Neural cell (in vitro differentiated cells): ENCODE data around the gene OR11G2. TPM values are rescaled to one million over a fixed set of nuclear protein-coding genes. Genes with fewer than 3 reads are reported as not detected.

ENCODE experiments used
- H2AFZ ChIP-seq: fragments of 200-600, 300-800 bp; sonication (generic), shearing (Covaris generic); 2 replicates; pipeline ENCODE4 v1.6.0; 2014; ENCODE audit warnings: low read depth, mild to moderate bottlenecking, antibody characterized with exemption, low read length, moderate library complexity
- H3F3A ChIP-seq: fragments of 200-600 bp; shearing (Covaris generic); 2 replicates; pipeline ENCODE4 v1.6.1; 2016; ENCODE audit warnings: mild to moderate bottlenecking, moderate library complexity, mixed read lengths, antibody characterized with exemption, low read length; ENCODE audit not compliant: insufficient read depth, poor library complexity, severe bottlenecking
- H3K27ac ChIP-seq: fragments of 200-600, 300-800 bp; sonication (generic), shearing (Covaris generic); 2 replicates; pipeline ENCODE4 v1.5.1; 2014; ENCODE audit warnings: mild to moderate bottlenecking, low read length, moderate library complexity
- H3K27me3 ChIP-seq: fragments of 300-800, 200-600 bp; sonication (generic), shearing (Covaris generic); 2 replicates; pipeline ENCODE4 v1.6.0; 2014; ENCODE audit warnings: mild to moderate bottlenecking, low read depth, low read length, moderate library complexity; ENCODE audit not compliant: insufficient read depth
- H3K36me3 ChIP-seq: fragments of 300-800, 200-600 bp; sonication (generic), shearing (Covaris generic); 2 replicates; pipeline ENCODE4 v1.5.1; 2014; ENCODE audit warnings: mild to moderate bottlenecking, antibody characterized with exemption, low read length, moderate library complexity; ENCODE audit not compliant: insufficient read depth
- H3K4me2 ChIP-seq: fragments of 300-800, 200-600 bp; sonication (generic), shearing (Covaris generic); 2 replicates; pipeline ENCODE4 v1.6.0; 2014; ENCODE audit warnings: mild to moderate bottlenecking, low read length
- H3K4me3 ChIP-seq: fragments of 300-800, 200-600 bp; sonication (generic), shearing (Covaris generic); 2 replicates; pipeline ENCODE4 v1.5.1; 2014; ENCODE audit warnings: mild to moderate bottlenecking, low read length, moderate library complexity
- H3K79me2 ChIP-seq: fragments of 200-600 bp; shearing (Covaris generic); replicated peaks from 2 replicates; pipeline ENCODE4 v1.6.0; 2014; ENCODE audit warnings: mild to moderate bottlenecking, low read length, moderate library complexity; ENCODE audit not compliant: insufficient read depth
- H3K9ac ChIP-seq: fragments of 300-800, 200-600 bp; sonication (generic), shearing (Covaris generic); 2 replicates; pipeline ENCODE4 v1.6.1; 2016; ENCODE audit warnings: mild to moderate bottlenecking, low read length, mixed read lengths
- H3K9me2 ChIP-seq: fragments of 200-600 bp; shearing (Covaris generic); 2 replicates; pipeline ENCODE4 v1.6.1; 2016; ENCODE audit warnings: mild to moderate bottlenecking, low read length, mixed read lengths; ENCODE audit not compliant: insufficient read depth
- H3K9me3 ChIP-seq: fragments of 200-600, 300-800 bp; sonication (generic), shearing (Covaris generic); 2 replicates; pipeline ENCODE4 v1.6.1; 2016; ENCODE audit warnings: mild to moderate bottlenecking, mixed run types, low read length, moderate library complexity, mixed read lengths
- H4K20me1 ChIP-seq: fragments of 200-600 bp; shearing (Covaris generic); 2 replicates; pipeline ENCODE4 v1.6.1; 2016; ENCODE audit warnings: mild to moderate bottlenecking, mixed run types; ENCODE audit not compliant: insufficient read depth
- EP300 ChIP-seq: fragments of 450-650 bp; conservative IDR thresholded peaks from 2 replicates; pipeline ENCODE4 v1.6.1; 2014; ENCODE audit warnings: antibody characterized with exemption, mild to moderate bottlenecking, moderate library complexity; ENCODE audit not compliant: poor library complexity, severe bottlenecking
- EZH2 ChIP-seq: fragments of 200-600, 300-800 bp; shearing (Covaris generic), sonication (generic); IDR thresholded peaks from 2 replicates; pipeline ENCODE4 v1.6.1; 2014; ENCODE audit warnings: antibody characterized with exemption, low read length, borderline replicate concordance, mild to moderate bottlenecking; ENCODE audit not compliant: insufficient read depth, poor library complexity, severe bottlenecking
- MXI1 ChIP-seq: fragments of 450-650 bp; conservative IDR thresholded peaks from 2 replicates; pipeline ENCODE4 v1.6.1; 2014; ENCODE audit warnings: antibody characterized with exemption, mild to moderate bottlenecking; ENCODE audit not compliant: poor library complexity, severe bottlenecking
- POLR2AphosphoS5 ChIP-seq: IDR thresholded peaks from 2 replicates; pipeline ENCODE4 v1.6.1; 2012
- RAD21 ChIP-seq: fragments of 450-650 bp; conservative IDR thresholded peaks from 2 replicates; pipeline ENCODE4 v1.6.1; 2014; ENCODE audit warnings: antibody characterized with exemption, mild to moderate bottlenecking, moderate library complexity
- SMC3 ChIP-seq: fragments of 450-650 bp; conservative IDR thresholded peaks from 2 replicates; pipeline ENCODE4 v1.6.1; 2014; ENCODE audit warnings: antibody characterized with exemption, mild to moderate bottlenecking, moderate library complexity; ENCODE audit not compliant: poor library complexity
- TAF1 ChIP-seq: IDR thresholded peaks from 2 replicates; pipeline ENCODE4 v1.6.1; 2012; ENCODE audit warnings: low read depth
- polyA minus RNA-seq: library from RNA; depleted of rRNA, polyadenylated mRNA; stranded (reverse); fragments of >200 nt; gene quantifications from 2 replicates; pipeline ENCODE4 v1.2.3, GENCODE V29; 2014
- polyA plus RNA-seq: library from polyadenylated mRNA; depleted of rRNA; stranded (reverse); fragments of >200 nt; gene quantifications from 2 replicates; pipeline ENCODE4 v1.2.3, GENCODE V29; 2014
- TF ChIP-seq, protein P1 (sequence below): fragments of 450-650 bp; IDR thresholded peaks from 2 replicates; pipeline ENCODE4 v1.5.1; 2014; ENCODE audit warnings: antibody characterized with exemption, mild to moderate bottlenecking, moderate library complexity; ENCODE audit not compliant: poor library complexity, severe bottlenecking
- TF ChIP-seq, protein P2 (sequence below): IDR thresholded peaks from 2 replicates; pipeline ENCODE4 v1.6.1; 2012; ENCODE audit warnings: borderline replicate concordance

The OR11G2 gene, protein sequence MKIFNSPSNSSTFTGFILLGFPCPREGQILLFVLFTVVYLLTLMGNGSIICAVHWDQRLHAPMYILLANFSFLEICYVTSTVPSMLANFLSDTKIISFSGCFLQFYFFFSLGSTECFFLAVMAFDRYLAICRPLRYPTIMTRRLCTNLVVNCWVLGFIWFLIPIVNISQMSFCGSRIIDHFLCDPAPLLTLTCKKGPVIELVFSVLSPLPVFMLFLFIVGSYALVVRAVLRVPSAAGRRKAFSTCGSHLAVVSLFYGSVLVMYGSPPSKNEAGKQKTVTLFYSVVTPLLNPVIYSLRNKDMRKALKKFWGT
- polyA plus RNA-seq (not detected in 2 replicates), polyA minus RNA-seq (not detected in 2 replicates)

DNA sequence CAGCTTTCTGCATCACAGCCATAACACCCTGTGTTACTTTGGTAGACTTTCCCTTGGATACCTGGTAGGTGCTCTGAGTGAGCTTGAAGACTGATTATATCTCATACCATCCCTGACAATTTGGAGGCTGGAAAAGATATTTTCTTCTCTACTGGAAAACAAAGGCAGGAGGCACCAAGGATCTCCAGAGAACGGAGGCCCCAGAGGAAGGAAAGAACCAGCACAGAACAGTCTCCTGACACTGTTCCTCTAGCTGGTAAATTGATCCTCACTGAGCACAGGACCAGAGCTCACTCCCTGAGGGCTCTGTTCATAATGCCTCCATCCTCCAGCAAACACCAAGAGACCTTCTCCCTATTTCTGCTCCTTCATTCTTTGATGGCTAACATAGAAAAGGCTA lies at the start of gene OR11G2:
Gene OR11G2, plus strand, starts transcription at position 301 of the 400 bp plus-strand sequence. CDS start 6,542 bp downstream, outside the sequence.
- peaks cover 7% of the 10 kb centered on the region for H3K9me3 ChIP-seq
- no peak within 1 kb of the TSS for H2AFZ ChIP-seq
- H3K4me2 ChIP-seq: no peak within 1 kb of the TSS
- H3F3A ChIP-seq: no peaks in the 10 kb centered on the region
- H3K27ac ChIP-seq: no peak within 1 kb of the TSS
- no peak within 1 kb of the TSS for H3K9ac ChIP-seq
- no peaks in the 10 kb centered on the region for H3K36me3 ChIP-seq
- TF ChIP-seq RAD21: no peak
- TF ChIP-seq POLR2AphosphoS5: no peak
- TF ChIP-seq, protein P1, sequence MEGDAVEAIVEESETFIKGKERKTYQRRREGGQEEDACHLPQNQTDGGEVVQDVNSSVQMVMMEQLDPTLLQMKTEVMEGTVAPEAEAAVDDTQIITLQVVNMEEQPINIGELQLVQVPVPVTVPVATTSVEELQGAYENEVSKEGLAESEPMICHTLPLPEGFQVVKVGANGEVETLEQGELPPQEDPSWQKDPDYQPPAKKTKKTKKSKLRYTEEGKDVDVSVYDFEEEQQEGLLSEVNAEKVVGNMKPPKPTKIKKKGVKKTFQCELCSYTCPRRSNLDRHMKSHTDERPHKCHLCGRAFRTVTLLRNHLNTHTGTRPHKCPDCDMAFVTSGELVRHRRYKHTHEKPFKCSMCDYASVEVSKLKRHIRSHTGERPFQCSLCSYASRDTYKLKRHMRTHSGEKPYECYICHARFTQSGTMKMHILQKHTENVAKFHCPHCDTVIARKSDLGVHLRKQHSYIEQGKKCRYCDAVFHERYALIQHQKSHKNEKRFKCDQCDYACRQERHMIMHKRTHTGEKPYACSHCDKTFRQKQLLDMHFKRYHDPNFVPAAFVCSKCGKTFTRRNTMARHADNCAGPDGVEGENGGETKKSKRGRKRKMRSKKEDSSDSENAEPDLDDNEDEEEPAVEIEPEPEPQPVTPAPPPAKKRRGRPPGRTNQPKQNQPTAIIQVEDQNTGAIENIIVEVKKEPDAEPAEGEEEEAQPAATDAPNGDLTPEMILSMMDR: no peak
- no peak for TF ChIP-seq TAF1
- no peaks in the 10 kb centered on the region for H3K27me3 ChIP-seq
- no peaks in the 10 kb centered on the region for H4K20me1 ChIP-seq
- H3K4me3 ChIP-seq: no peak within 1 kb of the TSS
- no peaks in the 10 kb centered on the region for H3K9me2 ChIP-seq
- no peaks in the 10 kb centered on the region for H3K79me2 ChIP-seq

DNA sequence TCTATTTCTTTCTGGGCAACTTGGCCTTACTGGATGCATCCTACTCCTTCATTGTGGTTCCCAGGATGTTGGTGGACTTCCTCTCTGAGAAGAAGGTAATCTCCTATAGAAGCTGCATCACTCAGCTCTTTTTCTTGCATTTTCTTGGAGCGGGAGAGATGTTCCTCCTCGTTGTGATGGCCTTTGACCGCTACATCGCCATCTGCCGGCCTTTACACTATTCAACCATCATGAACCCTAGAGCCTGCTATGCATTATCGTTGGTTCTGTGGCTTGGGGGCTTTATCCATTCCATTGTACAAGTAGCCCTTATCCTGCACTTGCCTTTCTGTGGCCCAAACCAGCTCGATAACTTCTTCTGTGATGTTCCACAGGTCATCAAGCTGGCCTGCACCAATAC lies 46.8 kb upstream of the OR11G2 start:
- no peak overlapping the region for H3K27ac ChIP-seq
- H3K9me2 ChIP-seq: no peaks in the 10 kb centered on the region
- no peaks in the 10 kb centered on the region for H3K27me3 ChIP-seq
- H3F3A ChIP-seq: no peaks in the 10 kb centered on the region
- no peak overlapping the region for H3K4me2 ChIP-seq
- H3K9ac ChIP-seq: no peak overlapping the region
- no peak overlapping the region for H3K4me3 ChIP-seq
- TF ChIP-seq, protein P1: no peak
- no peak for TF ChIP-seq SMC3
- TF ChIP-seq, protein P2, sequence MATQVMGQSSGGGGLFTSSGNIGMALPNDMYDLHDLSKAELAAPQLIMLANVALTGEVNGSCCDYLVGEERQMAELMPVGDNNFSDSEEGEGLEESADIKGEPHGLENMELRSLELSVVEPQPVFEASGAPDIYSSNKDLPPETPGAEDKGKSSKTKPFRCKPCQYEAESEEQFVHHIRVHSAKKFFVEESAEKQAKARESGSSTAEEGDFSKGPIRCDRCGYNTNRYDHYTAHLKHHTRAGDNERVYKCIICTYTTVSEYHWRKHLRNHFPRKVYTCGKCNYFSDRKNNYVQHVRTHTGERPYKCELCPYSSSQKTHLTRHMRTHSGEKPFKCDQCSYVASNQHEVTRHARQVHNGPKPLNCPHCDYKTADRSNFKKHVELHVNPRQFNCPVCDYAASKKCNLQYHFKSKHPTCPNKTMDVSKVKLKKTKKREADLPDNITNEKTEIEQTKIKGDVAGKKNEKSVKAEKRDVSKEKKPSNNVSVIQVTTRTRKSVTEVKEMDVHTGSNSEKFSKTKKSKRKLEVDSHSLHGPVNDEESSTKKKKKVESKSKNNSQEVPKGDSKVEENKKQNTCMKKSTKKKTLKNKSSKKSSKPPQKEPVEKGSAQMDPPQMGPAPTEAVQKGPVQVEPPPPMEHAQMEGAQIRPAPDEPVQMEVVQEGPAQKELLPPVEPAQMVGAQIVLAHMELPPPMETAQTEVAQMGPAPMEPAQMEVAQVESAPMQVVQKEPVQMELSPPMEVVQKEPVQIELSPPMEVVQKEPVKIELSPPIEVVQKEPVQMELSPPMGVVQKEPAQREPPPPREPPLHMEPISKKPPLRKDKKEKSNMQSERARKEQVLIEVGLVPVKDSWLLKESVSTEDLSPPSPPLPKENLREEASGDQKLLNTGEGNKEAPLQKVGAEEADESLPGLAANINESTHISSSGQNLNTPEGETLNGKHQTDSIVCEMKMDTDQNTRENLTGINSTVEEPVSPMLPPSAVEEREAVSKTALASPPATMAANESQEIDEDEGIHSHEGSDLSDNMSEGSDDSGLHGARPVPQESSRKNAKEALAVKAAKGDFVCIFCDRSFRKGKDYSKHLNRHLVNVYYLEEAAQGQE: no peak
- TF ChIP-seq EP300: no peak
- TF ChIP-seq TAF1: no peak
- TF ChIP-seq MXI1: no peak
- TF ChIP-seq POLR2AphosphoS5: no peak
- no peak for TF ChIP-seq RAD21
- no peak for TF ChIP-seq EZH2
- H4K20me1 ChIP-seq: no peaks in the 10 kb centered on the region
- H3K36me3 ChIP-seq: no peaks in the 10 kb centered on the region
- no peaks in the 10 kb centered on the region for H3K79me2 ChIP-seq
- H2AFZ ChIP-seq: no peak overlapping the region
- H3K9me3 ChIP-seq: peaks cover 9% of the 10 kb centered on the region
